Adrenal gland (tissue), 12 donors: ENCODE results near the gene BRD2. TPM values are rescaled to one million over a fixed set of nuclear protein-coding genes. Genes with fewer than 3 reads are reported as not detected.

Source experiments
- DNase-seq, 7 donors: peaks; one replicate each; pipeline ENCODE4 v3.0.0-alpha.2; 2019 to 2020
- H3K27ac ChIP-seq, 5 donors: fragments of 200-600 bp; sonication (generic) in 4 of 5; 1 replicate in 3 of 5; 2 replicates in 2 of 5; pipeline versions ENCODE4 v1.5.1 to v1.8.0; 2016 to 2020; ENCODE audit warnings: mild to moderate bottlenecking in 1 of 5
- H3K27me3 ChIP-seq: fragments of 200-600 bp; 2 replicates; pipeline ENCODE4 v1.8.0; 2021
- H3K36me3 ChIP-seq, 2 donors: fragments of 200-600 bp; replicated peaks in 1 of 2; 1 replicate in 1 of 2; 2 replicates in 1 of 2; pipeline versions ENCODE4 v1.5.1 to v1.8.0; 2018 to 2022
- H3K4me1 ChIP-seq, 2 donors: fragments of 200-600 bp; replicated peaks in 1 of 2; 1 replicate in 1 of 2; 2 replicates in 1 of 2; pipeline versions ENCODE4 v1.5.1 to v1.8.0; 2018 to 2021
- H3K4me3 ChIP-seq, 4 donors: fragments of 200-600 bp; sonication (generic) in 3 of 4; one replicate each; pipeline ENCODE4 v1.5.1; 2016 to 2018
- H3K9me3 ChIP-seq, 3 donors: fragments of 200-600 bp; sonication (generic) in 1 of 3; replicated peaks in 1 of 3; 1 replicate in 2 of 3; 2 replicates in 1 of 3; pipeline versions ENCODE4 v1.5.1 to v1.8.0; 2016 to 2021
- CTCF ChIP-seq, 6 experiments: fragments of 450-650 bp in 4 of 6; fragments of 200-600 bp in 2 of 6; sonication (generic) in 1 of 6; IDR thresholded peaks; 1 replicate in 5 of 6; 2 replicates in 1 of 6; pipeline versions ENCODE4 v1.5.1 to v1.8.0; 2016 to 2021; ENCODE audit warnings: antibody characterized with exemption in 6 of 6, mild to moderate bottlenecking in 2 of 6, moderate library complexity in 1 of 6
- POLR2A ChIP-seq, 2 donors: fragments of 450-650 bp; IDR thresholded peaks; one replicate each; pipeline ENCODE4 v1.6.1; 2017; ENCODE audit warnings: antibody characterized with exemption in 2 of 2, mild to moderate bottlenecking in 2 of 2, moderate library complexity in 1 of 2
- WGBS, 4 donors: extraction: QIAGEN DNeasy Blood & Tissue Kit in 2 of 4; methylation state at CpG; one replicate each; pipeline versions ENCODE4 v1.1.5 to v1.1.7; 2013 to 2017; 5-methylcytosine and 5-hydroxymethylcytosine counted together
- intact Hi-C, 2 donors: fragments of 100-400 bp; cut with DNase I; formaldehyde crosslinking; loops; one replicate each; pipeline versions ENCODE4 v1.14.1 to v1.15.0; 2022 to 2023
- polyA plus RNA-seq, 3 donors: library from polyadenylated mRNA; stranded (reverse); fragments of 200-250 nt in 2 of 3; fragments of 350-450 nt in 1 of 3; fragmentation: Illumina TruSeq in 1 of 3; extraction: RNeasy Lipid Tissue Mini Kit (QIAGEN cat#74804) in 1 of 3; gene quantifications; one replicate each; pipeline ENCODE4 v1.2.3, GENCODE V29; 2013 to 2014
- total RNA-seq, 9 donors: library from RNA; depleted of rRNA in 4 of 9; stranded (reverse); fragments of >200 nt in 4 of 9; fragments of 120-200 nt in 1 of 9; fragmentation: NEBNext Ultra II Directional in 1 of 9; extraction: Animal tissue kit (Norgen Biotek cat#: 25700) in 1 of 9; gene quantifications; one replicate each; pipeline versions ENCODE4 v1.1.0 to v1.2.4, GENCODE V29; 2013 to 2023
- donor health status: healthy with polysubstance abuse.
- donor health status: Bipolar disorder and iron deficiency.
- donor health status: DM: yes; HTN: yes; CAD: no.
- donor health status: DM: no; HTN: no; CAD: no.
- donor health status: DM: no; HTN: no; CAD: no.
- donor health status: DM: yes; HTN: yes; CAD: no.

Gene BRD2
- total and polyA plus RNA-seq, 12 donors = 127 to 288 (median 152) TPM

GRCh38 chr6:32971242-32971580 is 2.8 kb downstream of the BRD2 start:
- no peaks in the 10 kb centered on the region for H3K9me3 ChIP-seq
- peak overlapping the region; percentile 73 to 90 (median 82) for H3K4me3 ChIP-seq
- H3K27ac ChIP-seq = peak overlapping the region; percentile 99 to 100 (median 100)
- H3K36me3 ChIP-seq = peaks cover 0 to 30% of the 10 kb centered on the region in 2 donors
- peaks cover 27 to 31% of the 10 kb centered on the region in 2 donors for H3K4me1 ChIP-seq
- intact Hi-C loops = loop anchor here in 1 of 2 donors (5.0 kb wide), 1 partner anchor 79 kb away; no protein-coding TSS in a partner anchor
- DNase-seq = no peak
- TF ChIP-seq CTCF (IDR thresholded peaks at IDR 0.05) (peak in 1 of 6 experiments; percentile 7), POLR2A (IDR thresholded peaks at IDR 0.05) (no peak)
- 0% methylated on average over 14 to 15 of the region's 15 CpGs for WGBS, 4 donors
- H3K27me3 ChIP-seq = no peaks in the 10 kb centered on the region

GRCh38 chr6:32971581-32972352 is 3.4 kb downstream of the BRD2 start:
- WGBS, 4 donors = 0 to 1% (median 0%) methylated on average over 23 to 58 of the region's 58 CpGs
- intact Hi-C loops = loop anchor here in 1 of 2 donors (5.0 kb wide), 1 partner anchor 79 kb away; no protein-coding TSS in a partner anchor
- H3K27ac ChIP-seq = peak overlapping the region; percentile 99 to 100 (median 100)
- peaks cover 29 to 31% of the 10 kb centered on the region in 2 donors for H3K4me1 ChIP-seq
- peak overlapping the region; percentile 78 to 90 (median 88) for H3K4me3 ChIP-seq
- no peaks in the 10 kb centered on the region for H3K9me3 ChIP-seq
- peak; percentile 99 to 100 (median 100) for DNase-seq
- TF ChIP-seq POLR2A (IDR thresholded peaks at IDR 0.05) = peak; percentile 99
- TF ChIP-seq CTCF (IDR thresholded peaks at IDR 0.05) = peak in 2 of 6 experiments; percentile 12 to 38
- H3K36me3 ChIP-seq = peaks cover 1 to 36% of the 10 kb centered on the region in 2 donors
- no peaks in the 10 kb centered on the region for H3K27me3 ChIP-seq

GRCh38 chr6:32972353-32973143 is 4.2 kb downstream of the BRD2 start:
- Histone ChIP-seq H3K4me1 (peaks cover 28 to 32% of the 10 kb centered on the region in 2 donors), H3K9me3 (no peaks in the 10 kb centered on the region), H3K27me3 (no peaks in the 10 kb centered on the region), H3K4me3 (peak overlapping the region; percentile 48 to 87 (median 82)), H3K36me3 (peaks cover 3 to 44% of the 10 kb centered on the region in 2 donors), H3K27ac (peak overlapping the region in 4 of 5 donors; percentile 43 to 100 (median 85))
- no peak for TF ChIP-seq POLR2A (IDR thresholded peaks at IDR 0.05)
- whole genome bisulfite sequencing, 4 donors = 0 to 1% (median 0%) methylated on average over 14 to 70 of the region's 70 CpGs
- intact Hi-C loops = loop anchor here in 1 of 2 donors (5.0 kb wide), 1 partner anchor 80 kb away; no protein-coding TSS in a partner anchor
- DNase-seq = peak in 3 of 7 donors; percentile 40 to 53 (median 49)

- Histone ChIP-seq H3K4me3 (peak overlapping the region; percentile 48 to 87 (median 82)), H3K9me3 (no peaks in the 10 kb centered on the region), H3K36me3 (peaks cover 3 to 52% of the 10 kb centered on the region in 2 donors), H3K27me3 (no peaks in the 10 kb centered on the region), H3K4me1 (peaks cover 27 to 36% of the 10 kb centered on the region in 2 donors), H3K27ac (peak overlapping the region in 3 of 5 donors; percentile 70 to 100 (median 100))
- TF ChIP-seq POLR2A (IDR thresholded peaks at IDR 0.05) (no peak), CTCF (IDR thresholded peaks at IDR 0.05) (no peak)
- 0 to 1% (median 0%) methylated on average over 11 to 23 of the region's 23 CpGs for WGBS, 4 donors
- peak in 6 of 7 donors; percentile 49 to 71 (median 60) for DNase-seq
- intact Hi-C loops = loop anchor here in 1 of 2 donors (5.0 kb wide), 1 partner anchor 81 kb away; no protein-coding TSS in a partner anchor
These were observed 5.0 kb downstream of the BRD2 start for GRCh38 chr6:32973144-32974015.
